ENCODE data around the gene ZFAND6.

The ZFAND6 gene

DNA sequence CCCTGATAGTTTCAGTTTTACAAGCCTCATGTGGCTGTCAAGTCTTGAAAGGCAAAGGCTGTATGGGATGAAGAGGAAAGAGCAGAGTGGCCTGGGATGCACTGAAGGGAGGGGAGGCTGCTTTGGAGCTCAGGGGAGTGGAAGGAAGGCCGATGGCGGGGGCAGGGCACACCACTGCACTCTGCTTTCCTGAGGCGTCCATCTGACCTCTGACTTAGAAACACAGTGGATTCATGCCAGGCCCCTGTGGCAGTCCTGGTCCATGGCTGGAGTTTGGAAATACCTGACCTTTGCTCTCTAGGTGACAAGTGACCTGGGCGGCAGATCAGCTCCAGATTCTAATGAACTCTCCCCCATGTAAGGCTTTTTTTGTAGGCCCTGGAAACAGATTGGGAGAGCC lies 112.3 kb downstream of the ZFAND6 start:
- DNase-seq (ENCODE audit: low read depth) = no peak

DNA sequence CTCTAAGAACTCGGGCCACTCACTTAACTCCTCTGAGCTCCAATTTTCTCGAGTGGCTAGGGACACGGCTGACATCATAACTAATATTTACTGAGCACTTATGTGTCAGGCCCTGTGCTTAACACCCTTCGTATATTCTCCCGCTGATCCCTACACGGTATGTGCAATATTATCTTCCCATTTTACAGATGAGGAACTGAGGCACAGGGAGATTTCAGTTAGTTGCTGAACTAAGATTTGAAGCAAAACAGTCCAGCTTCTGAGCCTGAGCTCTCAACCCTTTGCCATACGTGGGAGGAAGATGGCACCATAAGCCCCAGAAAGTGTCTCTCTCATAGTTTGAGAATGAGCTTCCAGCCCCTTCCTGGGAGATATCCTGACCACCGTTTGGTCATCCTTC lies 112.9 kb downstream of the ZFAND6 start:
- no peak for DNase-seq (ENCODE audit: low read depth)

DNA sequence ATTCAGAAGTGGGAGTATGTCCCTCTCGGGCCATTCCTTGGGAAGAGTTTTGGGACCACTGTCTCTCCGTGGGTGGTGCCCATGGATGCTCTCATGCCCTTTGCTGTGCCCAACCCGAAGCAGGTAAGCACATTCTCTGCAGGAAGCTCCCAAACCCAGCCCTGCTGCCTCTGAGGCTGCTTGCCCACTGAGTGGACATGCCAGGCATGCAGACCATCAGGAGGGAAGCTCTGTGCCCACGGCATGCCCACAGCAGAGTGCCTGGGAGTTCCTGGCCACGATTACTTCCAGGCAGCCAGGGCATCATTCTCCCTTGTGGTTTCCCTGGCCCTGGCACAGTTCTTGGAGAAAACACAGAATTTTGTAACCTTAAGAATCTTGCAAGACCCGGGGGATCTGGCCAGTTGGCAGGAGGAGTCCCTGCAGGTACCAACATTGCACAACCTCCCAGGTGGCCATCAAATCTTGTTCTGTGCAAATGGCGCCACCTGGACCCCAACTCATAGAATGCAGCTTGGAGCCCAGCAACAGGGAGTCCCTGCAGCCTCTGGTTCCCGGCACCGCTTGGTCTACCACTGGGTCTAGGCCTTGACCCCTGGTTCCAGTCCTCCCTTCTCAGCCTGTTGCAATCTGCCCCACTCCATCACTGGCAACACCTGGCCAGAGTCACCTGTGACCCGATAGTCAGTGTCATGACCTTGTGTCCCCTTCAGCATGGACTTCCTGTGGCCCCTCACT lies 113.7 kb downstream of the ZFAND6 start:
- peak; percentile 31 for DNase-seq (ENCODE audit: low read depth)

DNA sequence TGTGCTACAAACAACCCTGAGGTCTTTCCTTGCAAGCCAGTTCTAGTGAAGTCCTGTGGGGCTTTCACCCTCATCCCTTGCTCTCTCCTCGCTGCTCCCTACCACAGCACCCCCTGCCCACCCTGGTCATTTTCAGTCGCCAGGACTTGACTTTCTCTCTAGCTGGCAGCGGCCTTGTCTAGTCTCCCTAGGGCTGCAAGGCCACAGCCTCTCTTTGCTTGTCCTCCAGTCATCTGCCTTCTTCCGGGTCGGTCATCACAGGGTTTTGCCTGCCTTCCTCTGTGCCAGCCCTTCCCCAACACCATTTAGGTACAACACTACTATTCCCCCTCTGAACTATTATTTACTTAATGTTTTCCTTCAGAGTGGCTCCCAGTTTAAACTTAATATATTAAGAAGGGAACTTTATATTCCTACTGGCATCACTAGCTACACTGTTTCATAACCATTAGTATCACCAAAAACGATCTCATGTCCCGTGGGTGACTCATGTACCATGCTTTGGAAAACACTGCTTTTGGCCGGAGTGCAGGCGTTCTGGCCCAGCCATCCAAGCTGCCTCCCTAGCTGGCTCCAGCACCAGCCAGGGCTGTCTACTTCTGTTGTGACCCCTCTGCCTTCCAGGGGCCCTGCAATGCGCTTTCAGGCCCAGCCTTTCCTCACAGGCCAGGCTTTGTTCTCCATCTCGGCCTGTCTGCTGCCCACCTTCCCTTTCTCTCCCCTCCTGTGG lies 114.7 kb downstream of the ZFAND6 start:
- no peak for DNase-seq (ENCODE audit: low read depth)

DNA sequence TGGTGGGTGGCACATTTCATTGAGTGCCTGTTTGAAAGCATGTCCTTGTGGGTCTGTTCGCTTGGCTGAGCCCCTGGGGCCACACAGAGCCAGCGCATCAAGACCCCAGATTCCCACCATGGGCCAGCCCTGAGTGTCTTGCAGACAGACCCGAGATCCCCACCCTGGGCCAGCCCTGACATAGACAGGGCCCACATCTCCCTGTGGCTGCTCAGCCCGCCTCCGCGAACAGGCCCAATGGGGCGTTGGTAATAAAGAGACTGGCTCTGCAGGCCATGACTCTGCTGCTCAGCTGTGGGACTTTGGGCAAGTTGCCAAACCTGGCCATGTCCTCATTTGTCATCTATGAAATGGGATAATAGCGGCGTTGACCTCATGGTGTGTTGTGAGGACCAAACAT lies 116.0 kb downstream of the ZFAND6 start:
- no peak for DNase-seq (ENCODE audit: low read depth)

DNA sequence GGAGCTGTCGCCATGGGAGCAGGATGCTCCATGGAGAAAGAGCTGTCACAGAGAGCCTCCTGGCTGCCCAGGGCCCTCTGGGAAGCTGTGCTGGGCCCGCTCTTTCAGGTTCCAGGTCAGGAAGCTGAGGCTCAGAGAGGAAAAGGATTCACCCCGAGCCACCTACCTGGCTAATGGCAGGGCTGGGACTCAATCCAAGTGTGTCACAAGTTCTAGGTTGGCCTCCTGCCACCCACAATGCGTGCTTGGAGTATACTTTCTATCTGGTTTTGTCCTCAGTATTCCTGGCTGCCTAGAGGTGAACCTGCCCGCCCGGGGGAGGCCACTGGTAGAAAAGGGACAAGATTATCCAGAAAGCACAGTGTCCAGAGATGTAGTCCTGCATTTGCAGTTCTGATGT lies 117.0 kb downstream of the ZFAND6 start:
- DNase-seq (ENCODE audit: low read depth) = no peak

DNA sequence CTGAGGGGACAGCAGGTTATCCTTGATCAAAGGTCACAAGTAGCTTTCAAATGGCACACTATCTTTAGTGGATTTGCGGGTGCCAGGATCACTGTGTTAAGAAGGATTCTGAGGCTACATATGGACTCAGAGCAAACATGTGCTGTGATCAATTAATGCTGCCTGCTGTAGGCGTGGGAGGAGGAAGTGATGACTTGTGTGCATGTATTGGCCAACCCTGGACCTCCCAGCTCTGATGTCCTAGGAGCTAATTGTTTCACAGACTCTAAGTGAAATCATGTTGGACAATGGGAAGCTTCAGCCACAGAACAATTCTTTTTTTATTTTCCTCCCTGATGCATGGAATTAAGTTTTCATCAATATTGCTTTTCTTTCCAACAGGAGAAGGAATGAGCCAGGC lies 117.7 kb downstream of the ZFAND6 start:
- DNase-seq (ENCODE audit: low read depth) = no peak

DNA sequence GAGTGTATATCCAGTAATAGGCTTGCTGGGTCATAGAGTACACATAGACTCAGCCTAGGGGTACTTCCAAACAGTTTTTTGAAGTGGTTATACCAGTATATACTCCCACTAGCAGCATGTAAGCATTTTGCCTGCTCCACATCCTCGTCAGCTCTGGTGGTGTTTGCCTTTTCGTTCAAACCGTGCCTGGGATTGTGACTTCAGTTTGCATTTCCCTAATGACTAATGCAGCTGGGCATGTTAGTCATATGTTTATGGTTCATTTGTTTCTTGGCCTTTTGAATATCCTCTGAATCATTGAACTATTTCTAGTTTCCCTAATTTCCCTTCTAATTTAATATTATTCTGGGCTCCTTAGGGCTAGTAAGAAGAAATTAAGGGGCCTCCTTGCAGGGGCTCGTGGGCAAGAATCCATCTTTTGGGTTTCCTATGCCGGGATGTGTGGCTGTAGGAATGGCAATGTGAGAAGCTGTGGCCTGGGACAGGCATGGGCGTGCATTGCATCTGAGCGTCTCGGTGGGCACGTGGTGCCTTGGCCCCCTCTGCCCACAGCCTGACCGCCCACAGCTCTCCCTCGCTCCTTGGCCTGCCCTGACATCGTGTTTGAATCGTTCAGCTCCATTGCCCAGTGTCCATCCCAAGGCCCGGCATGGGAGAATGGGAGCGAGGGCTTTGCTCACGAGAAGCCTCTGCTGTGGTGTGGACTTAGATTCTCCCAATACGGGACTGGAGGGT lies 119.7 kb downstream of the ZFAND6 start:
- no peak for DNase-seq (ENCODE audit: low read depth)

DNA sequence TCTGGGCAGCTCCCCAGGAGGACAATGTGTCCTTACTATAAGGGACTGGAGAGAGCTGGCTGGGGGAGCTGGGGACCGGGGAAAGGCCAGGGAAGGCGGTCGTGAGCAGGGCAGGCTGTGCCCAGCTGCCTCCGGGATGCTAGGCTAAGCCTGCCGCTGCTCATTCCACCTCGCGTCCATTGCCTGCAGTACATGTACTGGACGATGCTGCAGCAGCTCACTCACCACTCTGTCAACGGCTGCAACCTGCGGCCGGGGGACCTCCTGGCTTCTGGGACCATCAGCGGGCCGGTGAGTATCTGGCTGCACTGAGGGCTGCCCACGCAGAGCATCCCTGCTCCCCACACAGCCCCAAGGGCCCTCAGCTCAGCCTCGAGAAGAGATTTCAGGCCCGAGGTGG lies 120.5 kb downstream of the ZFAND6 start:
- no peak for DNase-seq (ENCODE audit: low read depth)

DNA sequence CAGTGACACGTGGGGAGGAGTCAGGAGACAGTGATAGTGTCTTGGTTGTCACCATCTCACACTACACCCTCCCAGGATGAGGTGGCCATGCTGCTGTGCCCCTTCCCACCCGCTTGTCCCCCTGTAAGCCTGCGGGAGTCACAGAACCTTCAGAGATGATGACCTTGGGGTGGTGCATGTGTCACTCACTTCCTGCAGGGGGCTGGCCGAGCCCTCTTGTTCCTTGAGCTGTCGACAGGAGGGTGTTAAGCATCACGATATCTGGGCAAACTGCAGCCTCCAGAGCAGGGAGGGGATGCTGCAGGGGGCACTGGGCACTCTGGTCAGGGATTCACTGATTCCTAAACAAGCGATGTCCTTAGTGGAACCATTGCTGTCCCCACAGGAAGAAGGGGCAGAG lies 121.0 kb downstream of the ZFAND6 start:
- DNase-seq (ENCODE audit: low read depth) = no peak

DNA sequence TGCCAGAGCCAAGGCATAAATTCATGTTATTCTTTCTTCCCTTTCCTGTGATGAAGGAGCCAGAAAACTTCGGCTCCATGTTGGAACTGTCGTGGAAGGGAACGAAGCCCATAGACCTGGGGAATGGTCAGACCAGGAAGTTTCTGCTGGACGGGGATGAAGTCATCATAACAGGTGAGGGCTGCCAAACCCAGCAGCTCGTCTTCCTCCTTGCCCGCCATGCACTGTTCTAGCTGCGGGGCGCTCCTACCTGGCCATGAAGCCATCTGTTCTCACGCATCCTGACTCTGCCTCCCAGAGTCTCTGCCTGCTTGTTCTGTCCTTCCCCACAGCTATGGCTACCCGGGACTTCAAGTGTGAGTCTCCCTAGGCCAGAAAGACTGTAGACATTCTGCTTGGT lies 121.5 kb downstream of the ZFAND6 start:
- no peak for DNase-seq (ENCODE audit: low read depth)

DNA sequence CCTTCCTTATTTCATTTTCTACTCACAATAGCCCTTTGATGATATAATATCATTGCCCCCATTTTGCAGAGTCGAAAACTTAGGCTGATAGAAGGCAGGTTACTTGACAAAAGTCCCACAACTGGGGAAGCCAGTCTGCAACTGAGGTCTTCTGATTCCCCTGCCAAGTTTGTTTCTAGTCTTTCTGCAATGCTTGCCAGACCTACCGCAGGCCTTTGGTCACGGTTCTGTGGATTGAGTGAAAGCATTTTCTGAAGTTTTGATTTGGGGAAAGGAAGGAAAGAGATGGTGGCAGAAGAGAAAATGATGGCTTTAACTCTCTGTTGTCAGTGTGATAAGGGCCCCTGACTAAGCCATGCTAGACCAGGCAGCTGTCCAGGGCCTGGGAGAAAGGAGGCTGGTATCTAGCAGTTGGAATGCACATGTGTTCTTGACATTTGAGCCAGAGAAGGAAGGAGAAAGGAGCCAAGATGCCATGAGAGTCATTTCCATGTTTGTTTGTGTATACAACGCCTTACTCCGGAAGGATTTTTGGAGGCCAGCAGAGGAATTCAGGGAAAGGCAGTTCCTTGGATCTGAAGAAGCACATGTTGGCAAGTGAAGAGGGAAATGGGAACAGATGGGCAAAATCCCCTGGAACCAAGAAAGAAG lies 123.3 kb downstream of the ZFAND6 start:
- DNase-seq (ENCODE audit: low read depth) = no peak

DNA sequence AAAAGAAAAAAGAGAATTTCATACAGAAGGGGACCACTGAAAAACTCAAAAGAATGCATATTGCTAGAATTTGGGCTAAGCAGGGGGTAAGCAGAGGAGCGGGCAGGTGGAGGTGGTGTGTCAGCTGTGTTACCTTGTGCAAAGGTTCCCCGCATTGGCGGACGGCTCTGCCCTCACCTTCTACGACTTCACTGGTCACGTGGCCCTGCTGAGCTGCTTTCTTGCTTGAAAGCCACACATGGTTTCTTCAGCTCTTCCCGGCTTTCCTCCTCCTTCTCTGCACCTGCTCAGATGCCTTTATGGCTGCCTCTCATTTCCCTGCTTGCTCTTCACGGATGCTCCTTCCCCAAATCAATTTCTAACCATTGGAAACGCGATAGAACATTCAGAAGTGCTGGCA lies 123.8 kb downstream of the ZFAND6 start:
- no peak for DNase-seq (ENCODE audit: low read depth)

DNA sequence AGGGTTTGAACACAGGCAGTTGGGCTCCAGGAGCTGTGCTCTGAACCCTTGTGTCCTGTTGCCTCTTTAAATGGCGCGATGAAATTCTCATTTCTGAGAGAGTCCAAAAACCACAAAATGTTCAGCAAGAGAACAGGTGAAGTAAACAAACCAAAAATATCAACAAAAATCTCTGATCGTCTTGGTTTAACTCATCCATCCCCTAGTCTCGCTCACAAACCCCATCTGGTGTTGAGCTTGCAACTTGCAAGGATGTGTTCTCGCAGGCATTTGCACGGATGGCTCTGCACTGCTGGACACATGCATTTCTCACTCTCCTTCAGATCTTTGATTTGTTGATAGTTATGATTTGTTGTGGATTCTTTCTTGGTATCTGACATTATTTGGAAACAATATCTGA lies 124.4 kb downstream of the ZFAND6 start:
- no peak for DNase-seq (ENCODE audit: low read depth)

DNA sequence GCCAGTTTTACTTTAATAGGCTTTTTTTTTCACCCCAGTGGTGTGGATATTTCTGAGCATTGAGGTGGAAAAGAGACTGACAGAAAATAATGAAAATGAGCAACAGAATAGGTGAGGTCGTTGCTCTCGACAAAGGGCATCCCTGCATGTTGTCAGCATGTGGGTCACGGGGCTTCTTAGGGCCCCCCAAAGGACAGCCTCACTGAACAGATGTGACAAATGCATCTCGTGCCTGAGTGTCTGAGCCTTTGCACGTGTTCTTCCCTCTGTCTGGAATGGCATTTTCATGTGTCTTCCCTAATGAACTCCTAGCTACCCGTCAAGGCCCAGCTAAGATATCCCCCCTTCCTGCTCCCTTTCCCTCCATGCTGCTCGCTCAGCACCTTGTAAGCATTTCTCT lies 125.1 kb downstream of the ZFAND6 start:
- DNase-seq (ENCODE audit: low read depth) = no peak

DNA sequence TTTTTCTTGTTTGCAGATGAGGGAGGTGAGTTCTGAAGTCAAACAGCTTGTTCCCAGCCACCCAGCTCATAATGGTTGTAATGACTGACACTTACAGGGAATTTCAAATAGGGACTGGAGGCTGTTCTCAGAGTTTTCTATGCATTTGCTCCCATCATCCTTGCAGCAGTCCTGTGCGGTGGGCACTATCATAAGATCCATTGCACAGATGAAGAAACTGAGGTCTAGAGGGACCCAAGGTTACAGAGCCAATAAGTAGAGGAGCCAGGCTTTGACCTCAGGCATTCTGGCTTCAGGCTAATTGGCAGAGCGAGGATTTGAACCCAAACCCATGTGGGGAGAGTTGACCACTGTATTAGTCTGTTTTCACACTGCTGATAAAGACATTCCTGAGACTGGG lies 125.7 kb downstream of the ZFAND6 start:
- DNase-seq (ENCODE audit: low read depth) = no peak

DNA sequence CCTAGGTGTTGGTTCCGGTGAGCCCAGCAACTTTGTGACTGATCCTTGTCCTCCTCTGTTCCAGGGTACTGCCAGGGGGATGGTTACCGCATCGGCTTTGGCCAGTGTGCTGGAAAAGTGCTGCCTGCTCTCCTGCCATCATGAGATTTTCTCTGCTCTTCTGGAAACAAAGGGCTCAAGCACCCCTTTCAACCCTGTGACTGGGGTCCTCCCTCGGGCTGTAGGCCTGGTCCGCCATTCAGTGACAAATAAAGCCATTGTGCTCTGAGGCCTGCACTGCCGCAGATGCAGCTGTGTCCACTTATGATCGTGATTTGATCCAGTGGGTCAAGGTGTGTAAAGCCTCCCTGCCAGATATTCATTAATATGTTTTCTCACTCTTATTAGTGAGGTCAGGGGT lies 126.6 kb downstream of the ZFAND6 start:
- DNase-seq (ENCODE audit: low read depth) = no peak

DNA sequence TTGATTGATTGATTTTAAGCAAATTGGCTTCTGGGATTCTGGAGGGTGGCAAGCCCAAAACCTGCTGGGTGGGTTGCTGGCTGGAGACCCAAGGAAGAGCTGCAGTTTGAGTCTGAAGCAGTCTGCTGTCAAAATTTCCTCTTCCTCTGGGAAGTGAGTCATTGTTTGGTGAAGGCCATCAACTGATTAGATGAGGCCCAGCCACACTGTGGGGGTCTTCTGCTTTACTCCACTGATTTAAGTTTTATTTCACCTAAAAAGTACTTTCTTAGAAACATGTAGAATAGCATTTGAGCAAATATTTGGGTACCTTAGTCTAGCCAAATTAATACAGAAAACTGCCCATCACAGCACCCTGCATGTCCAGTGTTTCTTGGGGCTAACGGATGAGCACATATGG lies 127.1 kb downstream of the ZFAND6 start:
- DNase-seq (ENCODE audit: low read depth) = no peak

Measured in stimulated activated CD8-positive, alpha-beta memory T cell treated with anti-CD3 and anti-CD28 coated beads, Interleukin-12 subunit alpha, Interleukin-12 subunit beta, amount 100 ng/mL, for 4 hours (primary cell).